ENCODE measurements around the gene BSN.

DNA sequence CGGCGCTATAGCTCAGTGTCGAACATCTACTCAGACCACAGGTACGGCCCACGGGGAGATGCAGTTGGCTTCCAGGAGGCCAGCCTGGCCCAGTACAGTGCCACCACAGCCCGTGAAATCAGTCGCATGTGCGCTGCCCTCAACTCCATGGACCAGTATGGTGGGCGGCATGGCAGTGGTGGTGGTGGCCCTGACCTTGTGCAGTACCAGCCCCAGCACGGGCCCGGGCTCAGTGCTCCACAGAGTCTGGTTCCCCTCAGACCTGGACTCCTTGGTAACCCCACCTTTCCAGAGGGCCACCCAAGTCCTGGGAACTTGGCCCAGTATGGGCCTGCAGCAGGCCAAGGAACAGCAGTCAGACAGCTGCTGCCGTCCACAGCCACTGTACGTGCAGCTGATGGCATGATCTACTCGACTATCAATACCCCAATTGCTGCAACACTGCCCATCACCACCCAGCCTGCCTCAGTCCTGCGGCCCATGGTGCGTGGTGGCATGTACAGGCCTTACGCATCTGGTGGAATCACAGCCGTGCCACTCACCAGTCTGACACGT lies 101.5 kb downstream of the BSN start:
- TF ChIP-seq, protein P1, sequence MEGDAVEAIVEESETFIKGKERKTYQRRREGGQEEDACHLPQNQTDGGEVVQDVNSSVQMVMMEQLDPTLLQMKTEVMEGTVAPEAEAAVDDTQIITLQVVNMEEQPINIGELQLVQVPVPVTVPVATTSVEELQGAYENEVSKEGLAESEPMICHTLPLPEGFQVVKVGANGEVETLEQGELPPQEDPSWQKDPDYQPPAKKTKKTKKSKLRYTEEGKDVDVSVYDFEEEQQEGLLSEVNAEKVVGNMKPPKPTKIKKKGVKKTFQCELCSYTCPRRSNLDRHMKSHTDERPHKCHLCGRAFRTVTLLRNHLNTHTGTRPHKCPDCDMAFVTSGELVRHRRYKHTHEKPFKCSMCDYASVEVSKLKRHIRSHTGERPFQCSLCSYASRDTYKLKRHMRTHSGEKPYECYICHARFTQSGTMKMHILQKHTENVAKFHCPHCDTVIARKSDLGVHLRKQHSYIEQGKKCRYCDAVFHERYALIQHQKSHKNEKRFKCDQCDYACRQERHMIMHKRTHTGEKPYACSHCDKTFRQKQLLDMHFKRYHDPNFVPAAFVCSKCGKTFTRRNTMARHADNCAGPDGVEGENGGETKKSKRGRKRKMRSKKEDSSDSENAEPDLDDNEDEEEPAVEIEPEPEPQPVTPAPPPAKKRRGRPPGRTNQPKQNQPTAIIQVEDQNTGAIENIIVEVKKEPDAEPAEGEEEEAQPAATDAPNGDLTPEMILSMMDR (IDR thresholded peaks at IDR 0.05): no peak
- TF ChIP-seq POLR2A (IDR thresholded peaks at IDR 0.05): no peak
